CD4-positive, alpha-beta T cell treated with Interleukin-12 subunit alpha and Interleukin-12 subunit beta, for 1 hour (primary cell): ENCODE data around the gene TIMM23.
"Not testable (repeated sequence)": the region's sequence is repeated elsewhere in the genome, so short reads cannot be mapped to it uniquely, and the experiment has no call there.

Source experiments
- DNase-seq: peaks from one replicate; pipeline ENCODE4 v3.0.0-alpha.2; 2020

TIMM23 gene

DNA sequence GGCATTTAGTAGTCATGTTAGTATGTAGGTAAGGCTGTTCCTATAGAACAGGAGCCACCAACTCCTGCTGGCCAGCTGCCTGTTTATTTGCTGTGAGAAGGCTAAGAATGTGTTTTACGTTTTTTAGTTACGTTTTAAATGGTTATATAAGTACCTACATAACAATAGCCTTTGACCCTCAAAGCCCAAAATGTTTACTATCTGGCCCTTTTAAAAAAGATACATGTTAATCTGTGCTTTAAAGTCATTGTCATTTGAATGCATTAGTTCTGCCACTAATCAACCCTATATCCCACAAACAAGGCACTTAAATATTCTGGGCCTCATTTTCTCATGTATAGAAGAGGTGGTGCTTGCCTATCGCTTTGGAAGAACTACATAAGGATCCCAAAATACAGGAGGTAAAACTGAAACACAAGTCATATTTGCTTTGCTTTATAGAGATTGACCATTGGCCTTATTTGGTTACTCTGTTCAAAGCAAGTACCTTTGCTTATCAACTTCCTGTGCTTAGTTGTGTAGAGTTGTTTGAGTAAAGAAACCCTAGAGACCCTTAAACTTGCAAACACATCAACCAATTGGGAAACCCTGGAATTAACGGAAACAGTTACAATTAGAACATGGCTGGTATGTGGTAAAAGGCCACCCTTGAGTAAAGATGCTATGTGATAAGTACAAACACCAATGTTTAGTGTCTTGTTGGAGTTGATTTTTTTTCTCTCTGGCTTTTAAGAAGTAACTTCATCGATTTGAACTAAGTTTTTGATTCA, 25.9 kb downstream of the TIMM23 start:
- DNase-seq: no peak

DNA sequence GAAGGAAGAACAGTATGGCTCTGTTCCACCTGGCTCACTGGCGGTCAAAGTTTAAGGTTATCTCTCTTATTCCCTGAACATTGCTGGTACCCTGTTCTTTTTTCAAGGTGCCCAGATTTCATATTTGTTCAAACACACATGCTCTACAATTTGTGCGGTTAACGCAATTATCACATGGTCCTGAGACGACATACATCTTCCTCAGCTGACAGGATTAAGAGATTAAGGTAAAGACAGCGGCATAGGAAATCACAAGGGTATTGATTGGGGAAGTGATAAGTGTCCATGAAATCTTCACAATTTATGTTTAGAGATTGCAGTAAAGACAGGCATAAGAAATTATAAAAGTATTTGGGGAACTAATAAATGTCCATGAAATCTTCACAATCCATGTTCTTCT, 27.7 kb downstream of the TIMM23 start:
- not testable (repeated sequence) for DNase-seq

DNA sequence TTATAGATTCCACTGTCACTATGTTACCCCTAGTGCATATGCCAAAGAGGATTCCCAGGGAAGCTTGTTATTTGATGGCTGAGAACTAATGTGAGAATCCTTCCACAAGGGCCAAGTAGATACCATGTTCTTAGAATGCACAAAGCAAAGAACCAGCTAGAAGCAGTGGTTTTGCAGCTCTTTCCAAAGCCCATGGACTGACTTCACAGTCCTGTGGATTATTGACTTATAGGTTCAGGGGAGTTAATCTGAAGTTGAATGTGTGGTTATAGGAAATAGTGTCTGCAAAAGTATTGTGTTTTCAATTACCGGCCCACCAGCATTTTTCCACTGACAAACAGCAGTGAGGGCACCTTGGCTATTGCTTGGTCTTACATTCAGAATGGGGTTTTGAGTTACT, 28.2 kb downstream of the TIMM23 start:
- no peak for DNase-seq

DNA sequence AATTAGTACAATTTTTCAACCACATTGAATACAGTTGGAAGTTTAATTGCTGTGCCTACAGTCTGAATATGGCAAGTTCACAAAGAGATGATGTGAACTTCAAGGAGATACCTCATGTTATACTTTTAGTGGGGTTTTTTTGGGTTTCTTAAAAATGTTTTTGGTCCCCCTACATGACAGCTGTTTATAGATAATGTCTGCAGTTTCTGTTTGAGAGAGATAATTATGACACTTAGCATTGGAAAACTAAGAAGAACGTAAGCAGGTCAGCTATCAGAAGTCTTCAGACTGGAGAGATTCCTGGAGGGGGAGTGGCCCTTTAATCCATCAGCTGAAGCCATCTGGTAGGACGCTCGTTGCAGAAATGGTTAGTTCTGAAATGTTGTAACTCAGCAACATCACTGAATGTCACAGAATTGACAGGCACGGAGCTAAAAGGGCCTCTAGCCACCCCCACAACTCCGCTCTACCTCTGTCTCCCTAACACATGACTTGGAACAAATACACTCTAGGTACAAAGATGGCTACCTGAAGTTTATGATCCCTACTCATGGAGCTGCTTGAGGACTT, 29.0 kb downstream of the TIMM23 start:
- no peak for DNase-seq

DNA sequence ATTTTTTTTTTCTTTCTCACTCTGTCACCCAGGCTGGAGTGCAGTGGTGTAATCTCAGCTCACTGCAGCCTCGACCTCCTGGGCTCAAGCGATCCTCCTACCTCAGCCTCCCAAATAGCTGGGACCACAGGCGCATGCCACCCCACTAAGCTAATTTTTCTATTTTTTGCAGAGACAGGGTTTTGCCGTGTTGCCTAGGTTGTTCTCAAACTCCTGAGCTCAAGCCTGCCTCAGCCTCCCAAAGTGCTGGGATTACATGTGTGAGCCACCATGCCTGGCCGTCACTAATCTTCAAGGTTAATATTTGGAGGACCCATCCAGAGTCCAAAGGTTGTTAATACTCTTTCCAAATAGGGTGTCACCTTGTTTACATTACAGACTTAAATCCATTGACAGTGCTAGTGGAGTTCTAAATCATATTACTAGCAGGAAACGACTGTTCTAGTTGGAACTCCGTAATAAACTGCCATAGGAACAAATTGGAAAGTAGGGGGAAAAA, 29.9 kb downstream of the TIMM23 start:
- DNase-seq: not testable (repeated sequence)

DNA sequence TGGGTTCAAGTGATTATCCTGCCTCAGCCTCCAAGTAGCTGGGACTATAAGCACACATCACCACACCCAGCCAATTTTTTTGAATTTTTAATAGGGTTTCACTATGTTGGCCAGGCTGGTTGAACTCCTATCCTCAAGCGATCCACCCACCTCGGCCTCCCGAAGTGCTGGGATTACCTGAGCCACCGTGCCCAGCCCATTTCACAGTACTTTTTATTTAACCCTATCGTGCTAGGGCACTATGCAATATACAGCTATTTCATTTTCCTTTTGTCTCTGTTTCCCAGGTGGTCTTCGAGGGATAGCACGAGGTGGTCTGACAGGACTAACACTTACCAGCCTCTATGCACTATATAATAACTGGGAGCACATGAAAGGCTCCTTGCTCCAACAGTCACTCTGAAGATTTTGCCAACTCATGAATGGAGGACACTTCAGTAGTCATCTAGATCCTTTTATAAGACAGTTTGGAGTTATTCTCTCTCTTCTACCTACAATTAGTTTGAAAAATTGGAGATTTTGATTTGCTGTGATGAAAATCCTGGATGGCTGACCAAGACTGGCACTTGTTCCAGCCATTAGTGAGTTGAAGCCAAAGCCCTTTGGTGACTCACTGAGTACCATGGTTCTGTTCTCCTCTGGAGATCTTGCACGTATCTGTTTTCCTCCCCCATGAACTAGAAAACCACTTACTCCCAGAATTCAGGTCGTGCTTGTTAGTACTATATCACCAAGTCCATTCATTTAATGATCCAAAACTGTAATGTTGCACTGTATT, 30.8 kb downstream of the TIMM23 start:
- no peak for DNase-seq

DNA sequence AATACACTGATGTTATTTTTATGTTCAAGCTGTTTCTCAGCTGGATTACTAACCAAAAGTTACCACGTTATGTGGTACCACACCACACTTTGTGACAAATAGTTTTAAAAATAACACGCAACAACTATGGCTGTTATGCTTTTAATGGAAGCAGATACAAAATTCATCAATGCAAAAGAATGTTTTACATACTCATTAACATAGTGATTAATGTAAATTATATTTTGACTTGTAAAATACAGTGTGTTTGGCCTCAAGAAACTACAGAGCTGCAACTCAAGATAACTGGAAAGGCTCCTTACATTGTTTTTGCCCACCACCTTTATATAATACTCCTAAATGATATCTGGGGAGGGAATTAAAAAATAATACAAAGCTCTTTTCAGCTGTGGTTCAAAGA, 32.7 kb downstream of the TIMM23 start:
- DNase-seq: no peak

DNA sequence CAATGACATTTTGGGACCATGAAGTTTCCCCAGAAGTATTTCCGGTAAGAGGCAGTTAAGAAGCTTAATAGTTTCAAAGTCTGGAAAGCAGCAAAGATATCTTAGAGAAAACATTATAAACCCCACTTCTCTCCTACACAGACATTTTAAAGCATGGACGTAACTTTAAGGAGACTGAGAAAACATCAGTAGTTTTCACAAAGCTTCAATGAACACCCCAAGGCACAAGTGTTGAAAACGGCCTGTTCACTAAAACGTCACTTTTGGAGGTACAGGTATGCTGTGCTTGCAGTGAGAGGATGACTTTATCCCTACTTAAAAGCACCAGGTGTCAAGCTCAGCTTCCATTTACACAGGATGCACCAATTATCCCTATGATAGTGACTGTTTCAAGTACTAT, 33.1 kb downstream of the TIMM23 start:
- DNase-seq: no peak

DNA sequence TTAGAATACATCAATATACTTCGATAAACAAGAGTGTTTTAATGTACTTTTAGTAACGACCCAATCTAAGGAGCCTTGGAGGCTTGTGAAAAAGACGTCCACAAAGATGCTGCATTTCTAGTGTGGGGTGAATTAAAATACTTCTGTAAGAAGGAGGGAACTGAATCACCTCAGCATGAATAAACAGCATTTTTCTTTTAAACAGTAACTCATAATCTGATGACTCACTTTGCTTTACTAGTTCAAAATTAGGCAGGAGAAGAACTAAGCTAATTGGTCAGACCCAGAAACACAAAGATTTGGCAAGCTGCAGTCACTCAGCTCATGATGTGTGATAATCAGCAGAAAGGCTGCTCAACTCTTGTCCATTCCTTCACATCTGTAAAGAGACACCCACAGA, 33.9 kb downstream of the TIMM23 start:
- DNase-seq: no peak

DNA sequence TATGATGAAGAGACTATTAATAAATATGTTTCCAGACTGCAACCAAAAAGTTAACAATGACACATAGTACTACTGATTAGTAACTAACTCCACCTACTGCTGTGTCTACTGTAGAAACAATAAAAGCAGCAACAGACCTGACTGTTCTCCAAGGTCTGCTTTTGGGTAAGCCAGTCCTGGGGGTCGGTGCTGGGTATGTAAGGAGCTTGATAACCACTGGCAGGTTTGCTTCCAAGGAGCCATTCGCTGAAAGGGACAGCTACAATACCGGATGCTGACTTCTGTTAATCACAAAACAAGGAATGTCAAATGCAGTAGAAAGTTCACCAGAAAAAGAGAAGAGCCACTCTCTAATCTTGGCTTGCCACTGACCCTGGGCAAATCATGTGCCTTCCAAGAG, 40.5 kb downstream of the TIMM23 start:
- DNase-seq: no peak

DNA sequence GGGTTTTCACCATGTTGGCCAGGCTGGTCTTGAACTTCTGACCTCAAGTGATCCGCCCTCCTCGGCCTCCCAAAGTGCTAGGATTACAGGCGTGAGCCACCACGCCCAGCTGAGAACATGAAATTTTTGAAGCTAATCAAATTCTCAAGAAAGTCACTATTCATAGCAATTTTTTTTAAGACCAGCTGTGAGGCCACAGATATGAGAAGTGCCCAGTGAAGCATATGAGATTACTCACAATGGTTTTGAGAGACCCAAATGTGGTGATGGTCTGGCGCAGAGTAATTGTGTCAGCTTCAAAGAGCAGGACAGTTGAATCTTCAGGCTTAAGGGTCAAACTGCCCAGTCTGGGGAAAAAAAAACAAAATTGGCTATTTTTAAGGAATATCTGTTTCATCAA, 41.9 kb downstream of the TIMM23 start:
- no peak for DNase-seq

DNA sequence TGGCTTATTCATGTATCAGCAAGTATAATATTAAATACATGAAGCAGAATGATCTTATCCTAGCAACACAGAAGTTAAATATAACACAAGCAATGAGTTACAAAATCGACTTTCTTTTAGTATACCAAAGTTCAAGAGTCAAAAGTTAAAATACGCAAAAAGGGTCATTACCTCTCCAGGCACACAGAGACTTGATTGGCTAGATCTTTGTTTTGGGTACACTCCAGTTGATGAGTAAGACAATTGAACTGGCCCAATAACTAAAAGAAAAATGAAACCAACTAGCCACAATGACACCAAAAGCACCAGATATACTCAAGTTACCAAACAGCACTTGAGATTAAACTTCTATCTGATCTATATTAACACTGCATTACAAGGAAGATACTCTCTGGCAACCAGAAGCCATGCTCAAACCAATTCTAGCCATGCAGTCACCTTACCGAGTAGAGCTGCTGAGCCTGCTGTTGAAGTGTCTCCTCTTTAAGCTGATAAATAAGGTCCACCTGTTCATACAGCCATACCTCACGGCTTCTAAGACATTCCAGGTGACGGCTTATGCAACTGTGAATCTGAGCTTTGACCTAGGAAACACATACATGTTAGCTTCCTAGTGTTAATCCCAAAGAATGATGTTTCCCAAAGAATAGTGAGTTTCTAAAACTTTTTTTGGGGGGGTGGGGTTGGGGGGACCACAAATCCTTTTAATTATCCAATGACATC, 42.6 kb downstream of the TIMM23 start:
- no peak for DNase-seq

DNA sequence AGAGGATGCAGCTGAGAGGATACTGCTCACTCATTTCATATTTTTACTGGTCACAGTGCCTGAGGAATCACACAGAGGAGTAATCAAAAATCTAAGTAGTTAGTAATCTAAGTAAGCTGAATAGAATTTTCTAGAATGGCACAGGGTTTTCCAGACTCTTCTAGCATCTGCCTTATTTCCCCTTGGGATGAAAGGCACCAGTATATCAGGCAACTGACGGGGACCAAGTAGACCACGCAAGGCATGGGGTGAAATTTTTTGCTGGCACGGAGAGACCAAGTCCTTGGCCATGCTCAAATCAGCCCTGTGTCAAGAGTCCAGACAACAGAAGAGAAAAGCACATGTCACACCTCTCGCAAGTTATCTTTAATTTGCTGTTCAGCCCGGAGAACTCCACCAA, 43.9 kb downstream of the TIMM23 start:
- DNase-seq: no peak

DNA sequence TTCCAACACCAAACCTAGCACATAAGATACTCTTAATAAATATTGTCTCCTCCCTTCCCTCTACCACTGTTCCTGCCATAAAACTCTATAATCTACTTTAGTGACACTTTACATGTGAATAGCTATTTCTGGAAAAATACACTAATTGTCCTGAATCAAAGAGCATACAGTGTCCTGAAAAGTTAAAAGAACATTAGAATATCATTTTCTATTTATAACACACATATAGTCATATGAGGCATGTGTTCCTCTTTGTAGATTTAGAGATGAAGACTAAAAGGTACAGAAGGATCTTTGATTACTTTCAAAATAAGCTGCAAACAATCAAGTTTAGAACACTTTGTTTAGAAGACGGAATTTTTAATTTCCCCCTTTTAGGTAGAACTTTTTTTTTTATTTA, 44.5 kb downstream of the TIMM23 start:
- no peak for DNase-seq

DNA sequence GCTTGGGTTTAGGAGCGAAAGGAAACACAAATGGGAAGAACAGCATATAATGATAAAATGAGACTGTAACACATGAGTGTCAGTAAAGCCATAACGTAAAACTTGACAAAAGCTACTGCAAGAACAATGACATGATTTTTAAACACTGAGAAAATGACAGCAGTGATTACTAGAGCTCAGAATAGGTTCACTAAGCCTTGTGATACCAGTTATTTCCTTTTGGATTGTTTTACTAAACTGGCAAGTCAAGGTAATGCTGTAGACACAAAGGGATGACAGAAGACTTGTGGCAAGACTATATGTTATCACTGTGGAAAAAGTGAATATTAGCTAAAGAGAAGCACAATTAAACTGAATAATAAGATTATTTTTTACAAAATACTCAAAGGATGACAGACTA, 45.4 kb downstream of the TIMM23 start:
- DNase-seq: no peak

DNA sequence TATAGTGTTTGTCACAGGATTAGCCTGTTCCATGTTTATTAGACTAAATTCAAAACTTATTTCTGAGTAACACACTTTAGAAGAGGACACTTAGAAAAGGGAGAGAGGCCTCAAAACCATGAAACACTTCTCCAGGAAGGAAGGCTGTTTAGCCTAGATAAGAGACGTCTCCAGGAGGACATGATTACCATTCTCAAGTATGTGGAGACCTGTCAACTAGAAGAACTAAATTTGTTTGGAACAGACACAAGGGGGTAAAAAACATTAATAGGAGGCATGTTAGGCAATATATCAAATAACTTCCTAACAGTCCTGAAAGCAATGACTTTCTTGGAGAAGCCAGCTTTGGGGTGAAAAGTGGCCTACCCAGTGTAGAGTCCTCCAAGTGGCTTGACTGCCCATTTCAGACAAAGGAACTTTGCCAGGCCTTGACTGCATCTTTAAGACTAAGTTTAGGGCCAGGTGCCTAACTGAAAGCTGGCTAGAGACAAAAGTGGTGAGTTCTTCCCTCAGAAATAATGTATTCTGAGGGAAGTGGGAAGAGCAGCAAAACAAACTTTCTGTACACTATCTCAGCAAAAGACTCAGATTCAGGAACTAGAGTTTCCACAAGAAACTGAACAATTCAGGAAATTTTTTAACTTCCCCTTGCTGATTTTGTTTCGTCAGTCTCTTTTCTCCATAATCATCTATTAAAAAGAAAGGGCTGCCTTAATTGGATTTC, 46.3 kb downstream of the TIMM23 start:
- DNase-seq: no peak

DNA sequence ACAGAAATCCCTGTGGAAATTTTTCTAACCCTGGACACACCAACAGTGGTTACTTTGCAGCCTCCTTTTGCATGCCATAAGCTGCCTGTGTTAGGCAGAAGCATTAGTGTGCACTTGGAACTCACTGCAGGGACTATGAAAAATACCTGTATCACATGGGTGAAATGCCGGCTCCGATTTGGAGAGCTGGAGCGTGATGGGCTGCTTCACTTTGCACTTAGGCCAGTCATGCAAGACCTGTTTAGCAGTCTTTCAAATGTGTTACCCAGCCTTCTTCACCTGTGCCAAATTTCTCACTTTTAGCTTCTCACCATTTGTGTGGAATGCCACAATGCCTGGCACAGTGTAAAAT, 46.9 kb downstream of the TIMM23 start:
- DNase-seq: no peak

DNA sequence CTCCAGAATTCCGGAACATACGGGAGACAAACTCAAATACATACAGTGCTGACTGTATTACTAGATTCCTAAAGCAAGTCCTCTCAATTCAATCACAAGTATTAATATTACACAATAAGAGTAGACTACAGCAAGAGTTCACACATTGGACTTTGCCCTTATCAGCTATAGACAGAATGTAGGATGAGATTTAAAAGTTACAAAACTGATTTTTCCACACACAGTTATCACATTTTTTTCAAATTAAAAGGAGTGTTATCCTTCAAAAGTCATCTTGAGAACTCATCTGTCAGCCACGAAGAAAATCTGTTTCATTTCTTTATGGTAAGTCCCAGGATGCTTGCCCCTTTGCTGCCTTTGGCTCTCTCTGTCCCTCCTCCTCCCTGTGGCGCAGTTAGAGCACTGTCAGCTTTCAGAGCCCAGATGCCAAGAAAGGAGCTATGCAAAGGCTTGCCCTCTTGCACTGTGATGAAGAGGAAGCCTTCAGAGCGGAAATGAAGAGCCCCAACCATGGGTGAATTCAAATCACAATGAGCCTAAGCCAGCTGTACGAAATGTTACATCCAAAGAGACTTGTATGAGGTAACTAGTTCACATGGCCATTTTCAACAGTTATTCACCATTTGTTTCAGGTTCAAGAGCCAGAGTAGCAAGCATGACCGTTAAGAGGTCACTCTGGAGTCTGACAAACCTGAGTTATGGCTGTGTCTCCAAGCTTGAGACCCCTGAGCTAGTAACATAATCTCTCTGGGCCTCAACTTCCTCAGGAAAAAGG, 47.5 kb downstream of the TIMM23 start:
- peak; percentile 14 for DNase-seq

DNA sequence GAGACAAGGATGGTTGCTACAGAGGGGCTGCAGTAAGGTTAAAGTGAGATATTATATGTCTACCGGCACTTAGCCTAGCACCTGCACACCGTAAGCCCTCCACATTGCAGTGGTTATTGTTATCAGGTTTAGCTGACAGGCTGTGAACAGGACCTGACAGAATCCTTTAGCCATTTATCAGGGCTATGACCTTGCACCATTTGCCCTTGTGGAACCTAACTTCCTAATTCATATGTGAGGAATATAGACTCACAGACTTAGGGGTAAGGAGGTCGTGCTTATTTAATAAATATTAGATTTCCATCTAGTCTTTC, 48.0 kb downstream of the TIMM23 start:
- no peak for DNase-seq

DNA sequence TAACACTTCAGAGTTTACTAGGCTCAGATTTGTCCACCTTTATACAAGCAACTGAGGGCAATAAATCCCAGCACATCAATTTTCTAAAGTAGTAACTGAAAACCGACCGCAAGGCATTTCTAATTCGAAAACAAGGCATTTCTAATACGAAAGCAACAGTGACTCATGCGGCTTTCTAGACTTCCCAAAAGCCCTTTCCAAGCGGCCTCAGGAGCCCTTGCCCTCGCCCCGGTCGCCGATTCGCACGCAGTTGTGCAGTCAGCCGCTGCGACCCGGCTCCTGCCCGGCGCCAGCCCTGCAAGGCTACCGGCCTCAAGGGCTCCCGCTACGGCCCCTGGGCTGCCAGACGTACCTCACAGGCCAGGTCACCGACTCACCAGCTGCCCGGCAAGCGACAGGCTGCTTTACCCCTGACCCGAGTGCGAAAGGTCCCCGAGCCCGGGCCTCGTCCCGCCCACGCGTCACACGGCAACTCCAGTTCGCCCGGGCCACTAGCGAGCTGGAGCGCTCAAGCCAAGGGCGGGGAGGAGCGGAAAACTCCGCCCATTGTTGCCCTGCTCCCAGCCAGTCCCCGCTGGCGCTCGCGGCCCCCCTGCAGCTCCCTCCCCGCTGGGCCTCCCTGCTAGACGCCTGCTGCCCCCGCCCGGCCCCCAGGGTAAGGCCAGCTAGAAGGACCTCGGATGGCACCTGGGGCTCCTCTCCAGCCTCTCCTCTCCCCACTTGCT, 50.9 kb downstream of the TIMM23 start:
- DNase-seq: peak; percentile 85

DNA sequence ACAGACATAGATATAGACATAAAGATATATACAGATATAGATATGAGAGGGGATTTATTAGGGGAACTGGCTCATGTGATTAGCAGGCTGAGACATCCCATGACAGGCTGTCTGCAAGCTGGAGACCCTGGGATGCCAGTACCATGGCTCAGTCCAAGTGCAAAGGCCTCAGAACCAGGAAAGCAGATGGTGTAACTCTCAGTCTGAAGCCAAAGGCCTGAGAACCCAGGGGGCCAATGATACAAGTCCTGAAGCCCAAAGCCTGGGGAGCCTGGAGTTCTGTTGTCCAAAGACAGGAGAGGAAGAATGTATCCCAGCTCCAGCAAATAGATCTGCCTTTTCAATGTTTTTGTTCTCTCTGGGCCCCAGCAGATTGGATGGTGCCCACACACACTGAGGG, 52.7 kb downstream of the TIMM23 start:
- no peak for DNase-seq
